ENCODE results near the gene LRRC3C.

- no peak for TF ChIP-seq POLR2A (IDR thresholded peaks at IDR 0.05)
- TF ChIP-seq, protein P1, sequence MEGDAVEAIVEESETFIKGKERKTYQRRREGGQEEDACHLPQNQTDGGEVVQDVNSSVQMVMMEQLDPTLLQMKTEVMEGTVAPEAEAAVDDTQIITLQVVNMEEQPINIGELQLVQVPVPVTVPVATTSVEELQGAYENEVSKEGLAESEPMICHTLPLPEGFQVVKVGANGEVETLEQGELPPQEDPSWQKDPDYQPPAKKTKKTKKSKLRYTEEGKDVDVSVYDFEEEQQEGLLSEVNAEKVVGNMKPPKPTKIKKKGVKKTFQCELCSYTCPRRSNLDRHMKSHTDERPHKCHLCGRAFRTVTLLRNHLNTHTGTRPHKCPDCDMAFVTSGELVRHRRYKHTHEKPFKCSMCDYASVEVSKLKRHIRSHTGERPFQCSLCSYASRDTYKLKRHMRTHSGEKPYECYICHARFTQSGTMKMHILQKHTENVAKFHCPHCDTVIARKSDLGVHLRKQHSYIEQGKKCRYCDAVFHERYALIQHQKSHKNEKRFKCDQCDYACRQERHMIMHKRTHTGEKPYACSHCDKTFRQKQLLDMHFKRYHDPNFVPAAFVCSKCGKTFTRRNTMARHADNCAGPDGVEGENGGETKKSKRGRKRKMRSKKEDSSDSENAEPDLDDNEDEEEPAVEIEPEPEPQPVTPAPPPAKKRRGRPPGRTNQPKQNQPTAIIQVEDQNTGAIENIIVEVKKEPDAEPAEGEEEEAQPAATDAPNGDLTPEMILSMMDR (IDR thresholded peaks at IDR 0.05), result no peak
These were observed 2.3 kb downstream of the LRRC3C start for GRCh38 chr17:39929646-39930407.

Measured in vagina (tissue), 2 donors.